Ishikawa (cell line): Measurements from ENCODE around the gene MYL7.

ENCODE experiments used
- CREB1 ChIP-seq: IDR thresholded peaks from 2 replicates; pipeline ENCODE4 v1.6.1; 2012; ENCODE audit warnings: low read depth
- EGR1 ChIP-seq: IDR thresholded peaks from 2 replicates; pipeline ENCODE4 v1.6.1; 2012
- EP300 ChIP-seq: IDR thresholded peaks from 2 replicates; pipeline ENCODE4 v1.6.1; 2012; ENCODE audit warnings: borderline replicate concordance
- FOXM1 ChIP-seq: IDR thresholded peaks from 2 replicates; pipeline ENCODE4 v1.6.1; 2012; ENCODE audit warnings: low read depth, borderline replicate concordance
- MAX ChIP-seq: IDR thresholded peaks from 2 replicates; pipeline ENCODE4 v1.6.1; 2012
- REST ChIP-seq: IDR thresholded peaks from 2 replicates; pipeline ENCODE4 v1.6.1; 2012; ENCODE audit warnings: low read depth, mild to moderate bottlenecking
- TAF1 ChIP-seq: IDR thresholded peaks from 2 replicates; pipeline ENCODE4 v1.6.1; 2012; ENCODE audit warnings: low read depth, mild to moderate bottlenecking
- TCF12 ChIP-seq: IDR thresholded peaks from 2 replicates; pipeline ENCODE4 v1.6.1; 2012; ENCODE audit warnings: low read depth
- TEAD4 ChIP-seq: IDR thresholded peaks from 2 replicates; pipeline ENCODE4 v1.6.1; 2012

GRCh38 chr7:44121761-44122420, 19.2 kb downstream of the MYL7 start:
- TF ChIP-seq REST (no peak), MAX (no peak), FOXM1 (no peak), TAF1 (no peak), CREB1 (no peak), EP300 (no peak), TEAD4 (no peak), EGR1 (no peak), TCF12 (no peak)
